ENCODE results near the gene BANP.
"Not testable (repeated sequence)": the region's sequence is repeated elsewhere in the genome, so short reads cannot be mapped to it uniquely, and the experiment has no call there.

The BANP gene

GRCh38 chr16:88104363-88104762 lies 153.1 kb downstream of the BANP start:
- DNase-seq (ENCODE audit: low read depth): not testable (repeated sequence)

- DNase-seq (ENCODE audit: low read depth): not testable (repeated sequence)
These were observed 154.4 kb downstream of the BANP start for GRCh38 chr16:88105574-88106140.

- DNase-seq (ENCODE audit: low read depth): not testable (repeated sequence)
These were observed 155.3 kb downstream of the BANP start for GRCh38 chr16:88106566-88106965.

- DNase-seq (ENCODE audit: low read depth): no peak
These were observed 157.5 kb downstream of the BANP start for GRCh38 chr16:88108762-88109161.

- not testable (repeated sequence) for DNase-seq (ENCODE audit: low read depth)
These were observed 158.7 kb downstream of the BANP start for GRCh38 chr16:88109726-88110621.

GRCh38 chr16:88110875-88111494 lies 159.8 kb downstream of the BANP start:
- not testable (repeated sequence) for DNase-seq (ENCODE audit: low read depth)

- DNase-seq (ENCODE audit: low read depth): not testable (repeated sequence)
These were observed 160.7 kb downstream of the BANP start for GRCh38 chr16:88111976-88112375.

GRCh38 chr16:88113545-88114045 lies 162.4 kb downstream of the BANP start:
- no peak for DNase-seq (ENCODE audit: low read depth)

- not testable (repeated sequence) for DNase-seq (ENCODE audit: low read depth)
These were observed 163.5 kb downstream of the BANP start for GRCh38 chr16:88114541-88115228.

- no peak for DNase-seq (ENCODE audit: low read depth)
These were observed 164.9 kb downstream of the BANP start for GRCh38 chr16:88116121-88116520.

- no peak for DNase-seq (ENCODE audit: low read depth)
These were observed 166.2 kb downstream of the BANP start for GRCh38 chr16:88117476-88117868.

GRCh38 chr16:88118376-88118775 lies 167.1 kb downstream of the BANP start:
- DNase-seq (ENCODE audit: low read depth): no peak

- not testable (repeated sequence) for DNase-seq (ENCODE audit: low read depth)
These were observed 167.9 kb downstream of the BANP start for GRCh38 chr16:88118852-88119741.

- DNase-seq (ENCODE audit: low read depth): not testable (repeated sequence)
These were observed 168.9 kb downstream of the BANP start for GRCh38 chr16:88119881-88120751.

GRCh38 chr16:88120812-88121211 lies 169.6 kb downstream of the BANP start:
- DNase-seq (ENCODE audit: low read depth): no peak

- DNase-seq (ENCODE audit: low read depth): not testable (repeated sequence)
These were observed 170.2 kb downstream of the BANP start for GRCh38 chr16:88121391-88121790.

- DNase-seq (ENCODE audit: low read depth): no peak
These were observed 170.8 kb downstream of the BANP start for GRCh38 chr16:88121886-88122580.
